Activated gamma-delta T cell treated with Interleukin-2 at 50 U/mL for 16 hours (primary cell): Measurements from ENCODE around the gene TUBB.
A peak's percentile ranks its signal among the peaks of the same experiment; 100 is the strongest.
"Not testable (repeated sequence)": the region's sequence is repeated elsewhere in the genome, so short reads cannot be mapped to it uniquely, and the experiment has no call there.

Experiments used
- DNase-seq: peaks from one replicate; pipeline ENCODE4 v3.0.0-alpha.2; 2020

Gene TUBB

GRCh38 chr6:30763618-30764489, 43.7 kb downstream of the TUBB start:
- DNase-seq: no peak

GRCh38 chr6:30764490-30765043, 44.4 kb downstream of the TUBB start:
- DNase-seq: not testable (repeated sequence)

- not testable (repeated sequence) for DNase-seq
Measured at GRCh38 chr6:30765495-30765894, 45.3 kb downstream of the TUBB start.

- no peak for DNase-seq
Measured at GRCh38 chr6:30766461-30767157, 46.5 kb downstream of the TUBB start.

GRCh38 chr6:30767158-30767943, 47.2 kb downstream of the TUBB start:
- no peak for DNase-seq

GRCh38 chr6:30767944-30768301, 47.8 kb downstream of the TUBB start:
- DNase-seq: no peak

GRCh38 chr6:30768634-30769087, 48.5 kb downstream of the TUBB start:
- DNase-seq: no peak

GRCh38 chr6:30769088-30769852, 49.1 kb downstream of the TUBB start:
- DNase-seq: peak; percentile 63

GRCh38 chr6:30769853-30770524, 49.8 kb downstream of the TUBB start:
- no peak for DNase-seq

GRCh38 chr6:30770592-30770991, 50.4 kb downstream of the TUBB start:
- no peak for DNase-seq

GRCh38 chr6:30774701-30775100, 54.5 kb downstream of the TUBB start:
- no peak for DNase-seq
